Astrocyte (in vitro differentiated cells and primary cell): ENCODE data around the gene MTA2.

ENCODE experiments used
- EZH2 ChIP-seq: IDR thresholded peaks from 2 replicates; pipeline ENCODE4 v1.6.1; 2012; ENCODE audit warnings: mild to moderate bottlenecking, low read length, inconsistent platforms; ENCODE audit not compliant: insufficient read depth
- TF ChIP-seq, protein P1 (sequence below): IDR thresholded peaks from 2 replicates; pipeline ENCODE4 v1.5.1; 2011; ENCODE audit warnings: low read depth, mild to moderate bottlenecking, inconsistent platforms, low read length, moderate library complexity; ENCODE audit not compliant: insufficient read depth

DNA sequence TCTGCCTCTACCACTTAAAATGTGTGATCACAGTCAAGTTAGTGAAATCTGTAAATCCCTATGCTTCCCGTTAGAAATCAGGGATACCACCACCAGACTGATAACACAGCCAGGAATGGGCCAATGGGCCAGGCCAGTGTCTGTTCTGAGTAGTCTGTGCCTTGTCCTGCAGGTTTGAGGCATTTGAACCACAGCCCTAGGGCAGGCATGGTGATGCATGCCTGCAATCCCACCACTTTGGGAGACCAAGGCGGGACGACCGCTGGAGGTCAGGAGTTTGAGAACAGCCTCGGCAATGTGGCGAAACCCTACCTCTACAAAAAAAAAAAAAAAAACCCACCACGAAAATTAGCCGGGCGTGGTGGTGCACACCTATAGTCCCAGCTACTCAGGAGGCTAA is 43.0 kb downstream of the MTA2 start:
- TF ChIP-seq, protein P1, sequence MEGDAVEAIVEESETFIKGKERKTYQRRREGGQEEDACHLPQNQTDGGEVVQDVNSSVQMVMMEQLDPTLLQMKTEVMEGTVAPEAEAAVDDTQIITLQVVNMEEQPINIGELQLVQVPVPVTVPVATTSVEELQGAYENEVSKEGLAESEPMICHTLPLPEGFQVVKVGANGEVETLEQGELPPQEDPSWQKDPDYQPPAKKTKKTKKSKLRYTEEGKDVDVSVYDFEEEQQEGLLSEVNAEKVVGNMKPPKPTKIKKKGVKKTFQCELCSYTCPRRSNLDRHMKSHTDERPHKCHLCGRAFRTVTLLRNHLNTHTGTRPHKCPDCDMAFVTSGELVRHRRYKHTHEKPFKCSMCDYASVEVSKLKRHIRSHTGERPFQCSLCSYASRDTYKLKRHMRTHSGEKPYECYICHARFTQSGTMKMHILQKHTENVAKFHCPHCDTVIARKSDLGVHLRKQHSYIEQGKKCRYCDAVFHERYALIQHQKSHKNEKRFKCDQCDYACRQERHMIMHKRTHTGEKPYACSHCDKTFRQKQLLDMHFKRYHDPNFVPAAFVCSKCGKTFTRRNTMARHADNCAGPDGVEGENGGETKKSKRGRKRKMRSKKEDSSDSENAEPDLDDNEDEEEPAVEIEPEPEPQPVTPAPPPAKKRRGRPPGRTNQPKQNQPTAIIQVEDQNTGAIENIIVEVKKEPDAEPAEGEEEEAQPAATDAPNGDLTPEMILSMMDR, result no peak
- no peak for TF ChIP-seq EZH2
